GM19467 (cell line): Measurements from ENCODE around the gene WHRN.
A peak's percentile ranks its signal among the peaks of the same experiment; 100 is the strongest.

ENCODE experiments used
- ATAC-seq: cut with Tn5 transposase; IDR thresholded peaks from one replicate; pipeline ENCODE4 v1.9.1; 2021; ENCODE audit warnings: mild to moderate bottlenecking, moderate library complexity; ENCODE audit not compliant: unreplicated experiment

WHRN gene

DNA sequence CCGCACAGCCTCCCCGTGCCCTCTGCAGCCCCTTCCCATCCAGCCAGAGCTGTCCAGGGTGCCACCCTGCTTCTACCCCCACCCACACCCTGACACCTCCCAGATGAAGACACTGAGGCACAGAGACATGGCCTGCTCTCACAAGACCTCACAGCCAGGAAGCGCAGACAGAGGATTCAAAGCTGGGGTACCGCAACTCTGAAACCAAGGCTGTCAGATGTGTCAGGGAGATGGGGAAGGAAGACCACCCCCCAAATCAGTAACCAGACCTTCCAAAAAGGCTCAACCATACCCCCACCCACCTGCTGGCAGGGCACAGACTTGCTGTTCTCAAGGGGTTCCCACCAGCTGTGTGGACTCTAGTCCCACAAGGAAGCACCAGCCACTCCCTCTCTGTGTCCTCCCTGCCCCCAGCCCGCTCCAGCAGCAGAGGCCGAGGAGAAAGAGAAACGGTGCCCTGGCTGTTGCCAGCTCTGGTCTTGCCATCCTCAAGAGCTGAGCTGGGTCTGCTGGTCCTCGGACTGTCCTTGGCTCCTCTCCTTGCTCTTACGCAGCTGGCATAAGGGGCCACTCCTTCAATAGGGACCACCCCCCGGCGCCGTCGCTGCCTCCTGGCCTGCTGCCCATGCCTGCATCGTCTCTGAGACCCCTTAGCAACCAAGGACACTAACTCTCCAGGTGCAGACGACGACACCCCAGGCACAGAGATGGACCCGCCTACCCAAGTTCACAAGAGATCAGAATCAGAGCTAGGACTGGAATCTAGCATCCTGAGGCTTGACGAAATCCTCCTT, 118.2 kb downstream of the WHRN start:
- no peak for ATAC-seq

DNA sequence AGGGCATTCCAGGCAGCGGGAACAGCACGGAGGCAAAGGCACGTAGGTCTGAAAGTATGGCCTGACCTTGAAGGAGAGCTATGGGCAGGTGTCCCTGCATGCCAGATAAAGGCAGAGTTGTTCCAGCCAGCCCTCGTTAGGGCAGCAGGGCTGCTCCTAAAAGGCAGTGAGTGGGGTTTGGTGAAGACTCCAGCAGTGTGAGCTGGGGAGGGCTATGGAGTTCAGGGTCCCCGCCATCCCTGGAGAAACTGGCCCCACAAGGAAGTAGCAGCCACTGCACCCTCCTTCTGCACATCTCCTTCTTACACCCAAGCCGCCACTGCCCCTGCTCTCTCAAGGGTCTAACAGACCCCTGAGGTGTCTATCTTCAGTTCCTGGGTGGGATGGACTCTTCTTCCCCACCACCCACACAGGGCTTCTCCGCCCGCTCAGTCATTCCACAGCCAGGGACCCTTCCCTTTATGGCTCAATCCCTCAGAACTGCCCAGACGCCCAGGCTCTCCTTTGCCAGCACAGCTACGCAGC, 118.8 kb downstream of the WHRN start:
- no peak for ATAC-seq

DNA sequence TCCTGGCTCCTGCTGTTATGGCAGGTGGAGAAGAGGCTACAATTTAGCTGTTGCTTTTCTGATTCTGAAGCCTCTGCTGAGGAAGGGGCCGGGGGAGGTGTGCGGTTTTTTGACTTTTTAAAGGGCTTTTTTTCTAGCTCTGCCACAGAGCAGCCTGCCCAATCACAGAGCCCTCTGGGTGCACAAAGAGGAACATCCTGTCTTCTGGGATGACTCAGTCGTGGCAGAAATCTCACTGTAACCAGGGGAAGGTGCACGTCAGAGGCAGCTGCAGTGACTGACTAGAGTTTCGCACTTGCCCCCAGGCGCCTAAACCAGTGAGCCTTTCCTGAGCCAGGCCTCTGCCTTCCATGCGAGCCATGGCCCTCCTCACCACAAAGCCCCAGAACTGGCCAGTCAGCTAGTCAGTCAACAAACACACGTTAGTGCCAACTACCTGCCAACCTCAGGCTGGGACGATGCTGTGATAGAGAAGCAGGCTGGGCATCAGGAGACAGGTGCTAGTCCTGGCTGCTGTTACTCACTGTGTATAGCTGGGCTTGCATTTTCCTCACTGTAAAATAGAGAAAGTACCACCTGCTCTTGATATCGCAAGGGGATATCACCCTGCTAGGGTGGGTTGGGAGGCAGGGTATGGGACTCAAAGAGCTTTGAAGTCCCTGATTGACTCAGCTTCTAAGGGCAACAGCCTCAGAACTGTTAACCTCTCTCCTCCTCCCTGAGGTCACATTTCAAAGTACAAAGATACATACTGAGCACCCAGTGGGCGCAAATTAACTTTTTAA, 119.7 kb downstream of the WHRN start:
- ATAC-seq: peak; percentile 77

GRCh38 chr9:114384836-114385396, 120.4 kb downstream of the WHRN start:
- no peak for ATAC-seq

DNA sequence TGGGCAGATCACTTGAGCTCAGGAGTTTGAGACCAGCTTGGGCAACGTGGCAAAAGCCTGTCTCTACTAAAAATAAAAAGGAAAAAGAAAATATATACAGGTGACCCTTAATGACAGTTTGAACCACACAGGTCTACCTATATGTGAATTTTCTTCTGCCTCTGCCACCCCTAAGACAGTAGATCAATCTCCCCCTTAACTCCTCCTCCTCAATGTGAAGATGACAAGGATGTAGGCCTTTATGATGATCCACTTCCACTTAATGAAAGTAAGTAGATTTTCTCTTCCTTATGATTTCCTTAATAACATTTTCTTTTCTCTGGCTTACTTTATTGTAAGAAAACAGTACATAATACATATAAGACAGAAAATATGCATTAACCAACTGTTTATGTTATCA, 120.9 kb downstream of the WHRN start:
- ATAC-seq: no peak

- no peak for ATAC-seq
These were observed 121.6 kb downstream of the WHRN start for GRCh38 chr9:114383521-114384231.

DNA sequence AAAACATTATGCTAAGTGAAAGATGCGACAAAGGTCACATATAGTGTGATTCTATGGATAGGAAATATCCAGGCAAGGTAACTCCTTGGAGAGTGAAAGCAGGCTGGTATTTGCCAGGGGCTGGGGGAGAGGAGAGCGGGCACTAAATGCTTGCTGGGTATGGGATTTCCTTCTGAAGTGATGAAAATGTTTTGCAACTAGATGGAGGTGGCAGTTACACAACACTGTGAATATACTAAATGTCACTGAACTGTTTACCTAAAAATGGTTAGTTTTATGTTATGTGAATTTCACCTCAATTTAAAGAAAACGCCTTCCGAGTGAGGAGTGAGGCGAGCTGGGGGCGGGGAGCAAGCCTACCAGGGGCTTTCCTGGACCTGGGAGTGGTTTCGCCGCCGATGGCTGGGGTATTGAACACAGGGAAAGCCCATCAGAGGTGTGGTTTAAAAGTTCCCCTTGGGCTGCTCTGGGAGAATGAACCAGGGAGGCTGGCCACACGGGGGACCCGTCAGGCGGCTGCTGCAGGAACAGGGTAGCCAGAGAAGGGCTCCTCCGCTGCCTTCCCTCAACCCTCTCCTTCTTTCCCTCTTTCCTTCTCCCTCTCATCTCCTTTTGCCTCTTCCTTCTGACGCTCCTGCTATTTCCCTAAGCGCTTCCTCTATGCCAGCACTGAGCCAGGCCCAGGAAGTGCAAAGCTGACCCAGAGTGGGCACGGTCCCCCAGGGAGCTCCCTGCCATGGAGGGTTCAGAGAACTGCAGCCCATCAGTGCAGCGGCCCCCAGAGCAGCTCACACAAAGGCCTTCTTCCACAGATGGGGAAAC, 122.4 kb downstream of the WHRN start:
- ATAC-seq: no peak

DNA sequence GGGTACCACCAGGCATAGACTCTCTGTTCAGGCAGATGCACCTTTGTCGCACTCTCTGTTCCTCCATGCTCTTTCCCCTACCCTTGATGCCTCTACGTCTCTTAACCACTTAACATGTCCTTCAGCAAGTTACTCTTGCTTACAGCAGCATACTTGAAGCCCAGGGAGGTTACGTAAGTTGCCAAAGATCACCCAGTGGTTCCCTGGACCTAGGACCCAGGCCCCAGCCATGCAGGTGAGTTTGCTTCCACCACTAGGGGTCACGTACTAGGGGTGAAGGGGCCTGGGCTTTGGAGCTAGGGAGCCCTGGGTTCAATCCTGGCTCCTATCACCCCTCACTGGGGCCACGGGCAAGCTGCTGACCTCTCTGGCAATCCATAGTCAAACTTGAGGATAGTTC, 126.4 kb downstream of the WHRN start:
- no peak for ATAC-seq

- ATAC-seq: no peak
These were observed 127.3 kb downstream of the WHRN start for GRCh38 chr9:114378016-114378415.

DNA sequence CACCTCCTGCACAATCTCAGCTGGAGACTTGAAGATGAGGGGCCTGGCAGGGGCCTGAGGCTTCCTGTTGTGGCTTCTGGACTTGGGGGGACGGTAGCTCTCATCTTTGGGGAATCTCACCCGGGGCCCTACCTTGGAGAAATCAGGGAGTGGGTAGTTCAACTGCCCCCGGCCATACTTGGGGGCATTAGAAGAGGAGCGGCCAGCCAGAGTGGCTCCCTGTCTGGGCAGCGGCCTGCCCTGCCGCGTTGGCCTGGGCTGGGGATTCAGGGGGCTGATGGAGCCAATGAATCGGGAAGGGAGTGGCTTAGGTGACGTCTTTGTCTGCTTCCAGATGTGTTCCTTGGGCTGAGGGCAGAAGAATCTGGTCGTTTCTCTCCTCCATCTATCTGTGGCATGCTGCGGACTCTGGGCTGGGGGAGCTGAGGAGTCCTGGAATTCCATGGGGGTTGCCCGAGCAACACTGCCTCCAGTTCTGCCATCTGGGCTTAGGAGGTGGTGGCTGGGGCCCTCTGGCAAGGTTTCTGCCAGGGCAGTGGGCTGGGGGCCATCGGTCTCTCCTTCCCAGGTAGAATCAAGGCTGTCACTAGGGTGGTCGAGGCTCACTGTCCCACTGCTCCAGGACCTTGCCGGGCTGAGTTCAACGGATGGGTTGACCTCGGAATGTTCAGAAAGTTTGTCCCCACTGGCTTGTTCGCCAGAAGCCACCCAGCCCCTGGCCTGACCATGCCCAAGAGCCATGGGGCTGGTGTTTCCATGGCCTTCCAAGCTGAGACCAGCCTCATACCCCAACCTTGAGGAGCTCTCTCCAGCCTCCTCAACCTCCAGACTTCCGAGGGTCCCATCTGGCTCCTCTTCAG, 128.5 kb downstream of the WHRN start:
- no peak for ATAC-seq

- no peak for ATAC-seq
These were observed 129.7 kb downstream of the WHRN start for GRCh38 chr9:114375386-114376175.

DNA sequence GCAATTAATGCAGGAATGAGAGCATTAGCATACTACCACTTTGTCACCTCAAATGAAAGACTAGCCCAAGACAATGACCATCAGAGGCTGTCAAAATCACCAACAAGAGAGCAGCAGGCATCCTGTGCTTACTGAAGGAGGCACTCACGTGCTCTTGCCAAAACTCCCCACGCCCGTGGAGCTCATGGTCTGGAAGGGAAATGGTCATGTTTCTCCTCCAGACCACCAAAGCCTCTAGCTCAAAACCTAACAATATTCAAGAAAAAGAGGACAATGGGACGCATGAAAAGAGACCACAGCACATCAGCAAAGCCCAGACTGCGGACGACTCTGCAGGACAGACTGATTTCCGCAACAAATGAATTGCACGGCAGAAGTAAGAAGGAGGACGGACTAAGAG, 130.3 kb downstream of the WHRN start:
- no peak for ATAC-seq

DNA sequence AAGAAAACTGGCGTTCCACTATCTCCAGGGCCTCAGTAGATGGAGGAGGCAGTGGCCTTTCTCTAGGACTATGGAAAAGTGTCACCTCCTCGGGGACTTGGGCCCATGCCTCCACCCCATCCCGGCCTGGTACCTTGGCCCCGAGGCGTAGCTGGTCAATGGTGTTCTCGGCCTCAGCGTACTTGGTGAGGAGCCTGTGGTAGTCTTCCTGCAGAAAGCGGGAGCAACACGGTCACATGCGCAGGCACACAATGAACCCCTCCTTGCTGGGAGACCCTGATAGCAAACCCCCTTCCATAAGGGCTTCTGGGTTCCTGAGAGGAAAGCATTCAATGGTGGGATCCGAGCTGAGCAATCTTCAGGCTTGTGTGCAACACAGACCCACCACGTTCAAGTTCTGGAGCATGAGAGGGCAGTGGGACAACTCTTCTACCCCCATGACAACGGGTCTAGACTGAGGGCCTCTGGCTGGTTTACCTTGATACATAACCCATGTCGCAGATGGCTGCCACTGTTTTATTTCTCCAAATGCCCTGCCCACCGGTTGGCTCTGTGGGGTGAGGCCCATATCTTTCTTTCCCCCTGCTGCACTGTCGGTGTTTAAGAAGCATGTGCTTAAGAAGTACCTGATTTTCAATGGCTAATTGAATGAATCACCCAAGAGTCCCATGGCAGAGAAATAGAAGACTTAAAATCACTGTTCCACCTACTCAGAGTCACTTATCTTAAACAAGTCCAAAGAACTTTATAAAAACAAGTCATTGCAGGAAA, 131.1 kb downstream of the WHRN start:
- no peak for ATAC-seq

DNA sequence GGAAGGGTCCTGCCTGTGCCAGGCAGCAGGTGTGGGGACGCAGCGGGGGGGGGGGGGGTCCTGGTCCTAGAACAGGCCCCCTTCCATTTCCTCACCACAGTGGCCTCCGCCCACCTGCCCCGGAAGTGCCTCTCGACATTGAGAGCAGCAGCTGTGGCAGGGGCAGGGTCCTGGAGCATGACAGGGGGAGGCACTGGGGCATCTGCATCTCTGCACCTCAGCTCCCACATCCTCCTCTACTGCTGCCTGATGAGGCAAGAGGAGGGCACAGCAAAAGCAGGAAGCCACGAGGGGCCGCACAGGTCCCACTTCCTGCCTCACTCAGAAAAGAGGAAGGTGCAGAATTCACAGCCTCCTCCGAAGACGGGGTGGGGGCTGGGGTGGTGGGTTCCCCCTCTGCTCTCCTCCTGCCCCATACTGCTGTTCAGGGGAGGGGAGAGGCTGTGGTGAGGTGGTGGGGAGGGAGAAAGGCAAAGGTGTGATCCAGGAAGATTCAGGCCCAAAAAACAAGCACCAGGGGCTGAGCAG, 132.3 kb downstream of the WHRN start:
- peak; percentile 97 for ATAC-seq

DNA sequence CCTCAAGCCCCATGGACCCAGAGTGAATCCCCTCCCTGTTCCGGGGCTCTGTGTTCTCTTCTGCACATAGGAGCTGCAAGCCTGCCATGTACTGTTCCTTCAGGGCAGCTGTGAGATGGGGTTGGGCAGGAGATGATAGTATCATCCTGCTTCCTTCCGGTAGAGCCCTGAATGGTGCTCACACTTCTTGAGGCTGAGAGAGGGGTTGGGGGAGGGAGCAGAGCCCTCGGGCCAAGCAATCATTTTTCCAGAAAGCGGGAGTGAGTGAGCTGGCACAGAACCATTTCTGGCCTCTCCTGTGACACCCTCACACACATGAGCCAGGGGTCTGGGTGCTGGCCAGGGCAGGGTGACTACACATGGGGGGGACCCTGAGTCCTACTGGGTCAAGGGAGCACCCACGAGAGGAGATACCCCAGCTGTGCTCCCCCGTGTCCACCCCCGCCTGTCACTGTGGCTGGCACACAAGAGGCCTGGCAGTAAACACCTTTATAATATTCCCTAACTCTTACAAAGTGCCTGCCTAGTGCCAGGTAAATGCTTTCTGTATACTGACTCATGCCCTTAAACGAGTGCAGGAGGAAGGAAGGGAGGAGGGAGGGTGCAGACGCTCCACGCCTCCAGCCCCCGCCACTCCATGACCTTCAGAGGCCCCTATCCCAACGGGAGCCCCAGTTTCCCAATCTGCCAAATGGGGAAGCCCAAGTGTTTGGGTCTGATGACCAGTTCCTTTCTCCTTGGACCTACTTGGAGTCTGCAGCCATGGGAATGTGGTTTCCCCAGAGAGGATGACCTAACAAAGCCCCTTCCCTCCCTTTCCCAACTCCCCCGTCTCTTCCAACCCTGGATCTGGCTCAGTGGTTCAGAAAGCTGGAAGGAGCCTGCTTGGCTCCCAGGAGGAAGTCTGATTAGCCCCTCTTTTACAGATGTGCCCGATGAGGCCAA, 133.0 kb downstream of the WHRN start:
- ATAC-seq: no peak

DNA sequence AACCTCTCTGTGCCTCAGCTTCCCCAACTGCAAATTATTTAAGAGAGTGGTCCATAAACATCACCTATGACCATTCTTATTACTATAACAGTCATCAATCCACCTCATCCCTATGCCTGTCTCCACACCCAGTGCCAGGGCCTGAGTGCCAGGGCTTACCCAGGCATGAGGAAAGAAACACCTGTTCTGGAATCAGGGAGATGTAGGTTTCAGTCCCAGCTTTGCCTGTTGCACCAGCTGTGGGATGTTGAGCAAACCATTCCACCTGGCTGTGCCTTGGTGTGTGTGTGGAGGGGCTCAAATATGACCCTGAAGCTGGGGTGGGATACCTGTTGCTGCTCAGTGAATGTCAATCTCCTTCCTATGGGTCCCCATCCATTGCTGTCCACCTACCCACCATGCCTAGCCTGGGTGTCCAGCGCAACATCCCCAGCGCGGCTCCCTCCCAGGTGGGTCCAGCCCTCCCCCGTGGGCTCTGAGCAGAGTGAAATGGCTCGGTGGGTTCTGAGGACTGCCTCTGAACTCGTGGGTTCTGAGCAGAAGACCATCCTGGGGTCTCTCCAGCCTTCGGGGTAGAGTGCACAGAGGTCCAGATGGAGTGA, 133.8 kb downstream of the WHRN start:
- no peak for ATAC-seq
